Right kidney (tissue), 1 donor: Measurements from ENCODE around the gene TNIP3.
"Not testable (repeated sequence)": the region's sequence is repeated elsewhere in the genome, so short reads cannot be mapped to it uniquely, and the experiment has no call there.

Source experiments
- DNase-seq: peaks from one replicate; pipeline ENCODE4 v3.0.0-alpha.2; 2016

TNIP3 gene

DNA sequence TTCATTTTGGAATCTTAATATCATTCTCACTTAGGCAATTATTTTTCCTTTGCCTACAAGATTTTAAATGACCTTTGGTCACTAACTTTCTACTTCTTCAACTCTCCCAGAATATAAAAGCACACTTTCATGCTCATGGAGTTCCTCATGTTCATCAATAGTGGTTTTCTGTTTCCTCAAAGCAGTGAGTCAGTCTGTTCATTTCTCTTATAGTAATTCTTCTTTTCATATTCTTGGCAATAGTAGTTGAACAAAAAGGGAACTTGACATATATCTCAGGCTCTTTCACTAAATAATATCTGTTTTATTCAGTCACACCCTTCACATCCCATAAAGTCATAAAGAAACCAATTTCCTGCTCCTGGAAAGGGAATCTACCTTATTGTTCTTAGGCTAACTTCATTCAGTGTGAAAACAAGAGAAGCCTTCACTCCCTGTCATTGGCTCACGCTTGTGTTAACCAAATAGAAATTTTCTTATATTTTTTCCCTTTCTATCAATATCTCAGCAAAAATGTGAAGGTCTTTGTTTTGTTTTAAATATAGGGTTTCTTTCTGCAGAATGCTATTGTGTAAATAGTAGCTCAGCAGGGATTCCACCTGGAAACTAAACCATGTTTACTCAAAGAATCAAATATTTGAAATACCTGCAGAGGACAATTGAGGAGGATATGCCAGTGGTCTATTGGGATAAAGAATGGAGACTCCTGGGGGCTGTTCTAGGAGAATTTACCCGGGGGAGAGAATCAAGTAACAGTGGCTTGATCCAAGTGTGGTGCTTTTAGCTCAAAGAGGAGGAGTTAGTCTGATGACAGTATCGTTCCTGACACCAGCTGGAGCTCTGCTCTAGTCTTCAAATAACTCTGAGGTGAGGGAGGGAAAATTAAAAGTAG lies 13.4 kb upstream of the TNIP3 start:
- no peak for DNase-seq

DNA sequence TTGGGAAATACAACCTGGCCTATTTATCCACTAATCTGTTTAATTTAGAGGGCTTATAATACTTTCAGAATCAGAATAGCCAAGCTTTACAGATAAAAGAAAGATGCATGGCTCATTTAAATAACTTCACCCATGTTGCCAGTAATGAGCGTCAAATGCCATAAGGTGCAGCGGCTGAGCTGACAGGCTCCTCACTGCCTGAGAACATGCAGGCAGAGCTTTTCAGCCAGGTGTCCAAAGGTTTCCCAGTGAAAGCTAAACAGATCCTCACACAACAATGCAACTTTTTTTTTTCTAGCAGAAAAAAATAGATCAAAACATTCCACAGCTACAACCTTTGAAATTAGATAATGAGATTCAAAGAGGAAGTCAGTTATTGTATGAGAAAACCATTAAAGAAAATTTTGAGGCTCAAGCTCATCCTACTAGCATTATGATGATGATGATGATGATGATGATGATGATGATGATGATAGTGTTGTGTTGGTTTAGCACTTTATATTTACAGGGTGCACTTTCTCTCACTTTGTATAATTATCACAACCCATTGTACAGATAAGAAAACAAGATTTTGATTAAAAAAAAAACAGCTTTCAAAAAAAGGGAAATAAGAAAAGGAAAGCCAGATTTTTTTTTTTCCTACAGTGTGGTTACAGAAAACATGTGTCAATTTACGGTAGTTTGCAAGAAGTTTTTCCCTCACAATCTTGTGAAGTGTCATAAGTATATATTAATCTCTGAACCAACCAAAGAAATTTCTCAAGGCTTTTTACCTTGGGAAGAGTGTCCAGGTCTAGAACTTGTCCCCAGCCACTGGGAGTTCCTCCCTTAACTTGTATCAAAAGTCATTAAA lies 12.2 kb upstream of the TNIP3 start:
- no peak for DNase-seq

DNA sequence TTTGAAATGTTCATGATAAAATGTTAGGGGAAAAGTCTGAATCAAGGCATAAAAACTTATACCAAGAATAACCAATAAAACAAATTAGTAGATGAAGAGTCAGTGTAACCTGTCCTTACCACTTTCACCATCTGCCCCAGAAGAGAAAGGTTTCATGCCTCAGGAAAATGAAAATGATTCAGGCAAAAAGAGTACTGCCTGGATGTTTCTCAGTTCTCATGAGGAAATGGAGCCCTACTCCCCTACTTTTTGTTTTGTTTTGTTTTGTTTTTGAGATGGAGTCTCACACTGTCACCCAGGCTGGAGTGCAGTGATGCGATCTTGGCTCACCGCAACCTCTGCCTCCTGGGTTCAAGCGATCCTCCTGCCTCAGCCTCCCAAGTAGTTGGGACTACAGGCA lies 7.4 kb upstream of the TNIP3 start:
- DNase-seq, result not testable (repeated sequence)

DNA sequence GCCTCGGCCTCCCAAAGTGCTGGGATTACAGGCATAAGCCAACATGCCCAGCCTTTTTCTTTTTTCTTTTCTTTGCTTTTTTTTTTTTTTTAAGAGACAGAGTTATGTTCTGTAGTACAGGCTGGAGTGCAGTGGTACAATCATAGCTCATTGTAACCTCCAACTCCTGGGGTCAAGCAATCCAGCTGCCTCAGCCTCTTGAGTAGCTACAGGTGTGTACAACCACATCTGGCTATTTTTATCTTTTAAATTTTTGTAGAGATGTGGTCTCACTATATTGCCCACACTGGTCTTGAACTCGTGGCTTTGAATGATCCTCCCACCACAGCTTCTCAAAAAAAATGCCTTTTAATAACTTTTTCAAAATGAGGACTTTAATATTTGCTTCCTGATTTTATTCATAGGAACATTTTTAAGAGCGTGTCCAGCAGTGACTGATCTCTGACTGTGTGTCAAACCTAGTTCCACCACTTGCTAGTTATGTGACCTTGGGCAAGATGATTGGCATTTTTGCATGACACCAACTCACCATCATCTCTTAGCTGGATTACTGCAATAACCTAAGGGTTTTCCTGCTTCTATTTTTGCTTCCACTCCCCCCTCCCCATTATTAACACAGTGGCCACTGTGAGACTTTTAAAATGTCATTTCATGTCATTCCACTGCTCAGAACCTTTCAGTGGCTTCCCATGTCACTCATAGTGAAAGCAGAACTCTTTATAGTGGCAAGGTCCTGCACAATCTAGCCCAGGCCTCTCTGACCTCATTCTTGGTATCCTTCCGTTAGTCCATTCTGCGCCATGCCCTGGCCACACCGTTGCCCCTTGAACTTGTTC lies 4.5 kb upstream of the TNIP3 start:
- no peak for DNase-seq

DNA sequence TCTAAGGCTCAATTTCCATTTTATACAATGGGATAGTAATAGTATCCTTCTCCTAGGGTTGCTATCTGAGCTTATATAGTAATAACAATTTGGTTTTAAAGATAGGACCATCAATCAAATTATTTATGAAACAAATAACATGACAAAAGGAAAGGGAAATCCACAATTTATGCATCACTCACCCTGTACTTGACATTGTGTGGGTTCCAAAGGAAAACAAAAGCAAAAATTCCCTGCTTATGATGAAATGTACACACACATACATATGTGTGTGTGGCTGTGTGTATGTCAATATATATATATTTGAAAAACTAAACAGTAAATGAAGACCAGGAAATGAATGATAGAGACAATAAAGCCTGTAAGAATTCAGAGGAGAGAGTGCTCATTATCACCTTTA lies 2.9 kb upstream of the TNIP3 start:
- no peak for DNase-seq

DNA sequence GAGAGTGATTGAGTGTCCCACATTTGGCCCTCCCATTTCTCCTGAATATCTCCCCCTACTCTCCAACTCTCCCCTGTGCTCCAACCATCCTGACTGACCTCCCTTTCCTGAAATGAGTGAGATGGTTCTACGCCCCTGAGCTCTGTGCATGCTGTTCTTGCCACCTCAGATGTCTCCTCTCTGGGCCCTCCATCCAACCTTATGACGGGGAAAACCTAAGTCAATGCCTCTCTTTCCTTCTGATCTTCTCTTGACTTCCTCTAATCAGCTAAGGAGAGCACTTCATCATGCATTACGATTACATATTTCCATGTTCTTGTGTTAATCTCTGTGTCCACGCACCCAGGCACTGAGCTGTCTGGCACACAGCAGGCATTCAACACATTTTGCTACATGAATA lies 1.1 kb upstream of the TNIP3 start:
- DNase-seq, result no peak

DNA sequence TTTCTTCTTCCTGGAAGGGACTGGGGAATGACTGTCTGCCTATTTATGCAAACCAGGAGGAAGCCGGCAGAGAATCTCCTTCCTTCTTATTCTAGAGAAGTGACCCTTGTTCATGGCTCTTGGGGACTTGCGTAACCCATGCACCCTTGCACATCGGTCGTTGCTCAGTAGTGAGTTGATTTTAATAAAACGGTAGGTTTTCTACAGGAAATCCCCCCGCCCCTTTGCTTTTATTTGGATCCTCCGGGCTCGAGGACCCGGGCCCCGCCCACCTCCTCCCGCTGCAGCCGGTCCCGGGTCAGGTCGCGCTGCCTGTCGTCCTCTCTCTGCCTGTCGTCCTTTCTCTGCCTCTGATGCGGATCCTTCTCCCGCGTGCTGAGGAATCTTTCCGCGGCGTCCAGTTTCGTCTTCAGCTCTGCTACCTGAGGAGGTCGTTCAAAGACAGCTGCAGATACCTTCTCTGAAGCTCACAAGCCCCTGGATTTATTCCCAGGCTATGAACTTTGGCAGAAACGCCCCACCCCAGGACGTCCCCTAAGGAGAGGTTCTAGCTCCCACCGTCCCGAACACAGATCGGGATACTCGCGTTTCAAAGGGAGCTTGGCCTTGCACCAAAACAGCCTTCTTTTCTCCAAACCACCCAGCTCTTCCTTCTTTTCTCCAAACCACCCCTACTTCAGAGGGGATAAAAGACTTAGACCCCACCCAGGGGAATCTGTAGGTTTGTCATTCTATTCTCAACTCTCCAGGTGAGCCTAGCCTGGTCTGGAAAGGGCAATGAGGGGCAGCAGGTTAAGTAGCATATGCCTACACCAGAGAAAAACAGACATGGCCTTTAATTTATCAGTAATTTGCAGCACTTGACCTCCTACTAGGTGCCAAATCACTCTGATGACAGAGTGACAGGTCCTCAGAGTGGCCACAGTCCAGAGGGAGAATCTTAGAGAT lies 7.0 kb downstream of the TNIP3 start:
- peak; percentile 52 for DNase-seq

DNA sequence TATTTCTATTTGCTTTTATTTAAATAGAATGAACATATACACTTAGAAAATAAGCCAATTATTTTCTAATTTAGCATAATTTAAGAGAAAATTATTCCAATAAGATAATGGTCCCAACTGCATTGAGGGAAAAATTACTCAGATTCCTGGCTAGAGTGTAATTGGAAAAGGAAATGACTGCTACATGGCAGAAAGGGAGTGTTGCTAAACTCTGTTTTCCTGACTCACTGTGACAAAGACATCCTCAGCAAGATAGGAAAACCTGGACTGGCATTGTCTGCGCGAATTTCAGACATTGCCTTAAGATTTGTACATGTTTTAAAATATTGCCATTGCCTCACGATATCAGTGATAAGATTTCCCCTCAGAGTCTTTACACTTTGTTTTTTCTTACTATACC lies 8.2 kb downstream of the TNIP3 start:
- DNase-seq, result peak; percentile 2

DNA sequence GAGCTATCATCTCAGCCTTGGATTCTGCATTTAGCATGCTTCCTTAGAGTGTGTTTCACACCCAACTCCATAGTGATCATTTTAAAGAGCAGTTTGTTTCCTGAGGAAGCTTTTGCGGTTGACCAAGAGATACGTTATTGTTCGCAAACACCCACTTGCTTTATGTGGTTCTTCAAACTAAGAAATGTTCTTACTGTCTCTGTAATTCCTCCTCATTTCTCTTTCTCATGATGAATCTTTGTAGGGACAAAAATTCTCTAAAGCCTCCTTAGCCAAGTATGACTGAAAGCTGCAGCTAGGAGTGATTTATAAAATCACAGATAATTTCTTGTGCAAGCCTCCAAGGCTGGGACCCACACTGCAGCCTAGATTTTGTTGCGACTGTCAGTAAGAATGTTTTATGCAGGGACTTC lies 10.0 kb downstream of the TNIP3 start:
- no peak for DNase-seq

DNA sequence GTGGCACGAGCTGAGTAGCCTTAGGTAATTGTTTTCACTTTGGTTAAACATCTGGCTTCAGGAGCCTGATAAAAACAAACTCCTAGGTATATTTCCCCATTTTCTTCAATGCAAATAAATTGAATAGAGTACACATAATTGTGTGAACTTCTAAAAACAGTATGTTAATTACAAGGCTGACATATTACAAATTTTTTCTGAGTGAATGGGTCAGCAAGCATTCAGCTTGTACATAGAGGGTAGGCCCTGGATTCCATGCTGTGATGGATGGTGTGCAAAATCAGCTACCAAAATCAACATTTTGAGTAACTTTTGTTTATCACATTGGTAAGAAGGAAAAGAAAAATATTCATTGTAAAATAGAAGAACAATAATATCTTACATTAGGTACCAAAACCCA lies 12.2 kb downstream of the TNIP3 start:
- DNase-seq, result no peak

DNA sequence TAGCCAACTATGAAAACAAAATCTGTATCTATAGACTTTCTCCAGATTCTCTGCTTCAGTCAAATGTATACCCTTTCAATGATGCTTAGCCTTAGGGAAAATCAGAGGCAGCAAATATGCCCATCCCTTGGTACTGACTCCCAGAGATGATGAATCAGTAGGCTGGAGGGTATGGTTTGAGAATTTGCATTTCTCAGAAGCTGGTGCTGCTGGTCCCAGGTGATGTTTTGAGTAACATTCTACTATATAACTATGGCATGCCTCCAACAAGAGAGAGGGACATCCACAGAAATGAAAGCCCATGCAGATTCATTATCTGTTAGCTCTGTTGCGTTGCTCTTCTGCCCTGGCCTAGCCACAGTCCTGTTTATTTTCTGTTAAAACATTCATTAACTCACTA lies 13.6 kb downstream of the TNIP3 start:
- no peak for DNase-seq

DNA sequence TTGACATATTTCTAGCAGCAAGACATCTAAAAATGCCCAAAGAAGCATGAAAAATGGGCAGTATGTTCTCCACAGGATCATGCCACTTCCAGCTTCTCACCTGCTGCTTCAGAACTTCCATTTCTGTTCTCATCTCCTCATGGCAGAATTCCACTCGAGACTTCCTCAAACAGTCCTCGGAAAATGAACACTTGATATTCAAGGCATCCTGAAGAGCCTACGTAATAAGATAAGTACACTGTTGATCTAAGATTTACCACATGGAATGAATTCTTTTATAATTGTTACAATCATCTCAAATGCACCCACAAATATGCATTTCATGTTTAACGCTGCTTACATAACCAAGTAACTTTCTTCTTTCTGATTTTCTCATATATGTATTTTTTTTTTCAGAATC lies 14.1 kb downstream of the TNIP3 start:
- DNase-seq, result no peak

DNA sequence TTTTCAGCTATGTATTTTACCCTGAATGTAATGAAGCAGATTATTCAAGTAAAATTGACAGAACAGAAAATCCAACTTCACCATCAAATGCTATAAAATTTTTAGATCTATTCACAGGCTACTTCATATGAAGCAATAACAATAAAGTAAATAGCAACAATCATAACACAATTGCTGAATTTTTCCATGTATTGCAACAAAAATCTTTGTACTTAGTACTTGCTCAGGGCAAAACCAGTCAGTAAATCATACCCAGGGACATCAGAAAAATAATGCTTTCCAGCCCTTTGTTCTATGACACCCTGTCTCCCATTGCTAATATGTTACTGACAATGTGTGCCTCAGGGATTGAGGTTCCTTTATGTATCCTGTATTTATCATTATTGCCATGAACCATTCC lies 15.5 kb downstream of the TNIP3 start:
- no peak for DNase-seq

DNA sequence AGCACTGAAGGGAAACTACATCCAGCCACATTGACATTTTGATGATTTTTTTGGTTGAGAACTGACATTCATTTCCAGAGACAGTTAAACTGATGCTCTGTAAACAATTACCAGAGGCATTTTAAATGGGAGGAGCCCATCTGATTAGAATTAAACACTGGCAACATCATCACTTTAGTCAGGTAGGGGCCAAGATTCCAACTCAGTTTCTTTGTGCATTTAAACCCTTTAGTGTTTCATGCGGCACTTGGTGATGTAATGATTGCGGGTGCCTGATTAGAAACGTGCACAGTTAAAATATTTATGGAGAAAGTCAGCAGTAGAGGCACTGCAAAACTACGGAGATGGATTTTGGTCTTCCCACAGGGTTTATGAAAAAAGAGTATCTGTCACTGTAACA lies 16.1 kb downstream of the TNIP3 start:
- DNase-seq, result no peak

DNA sequence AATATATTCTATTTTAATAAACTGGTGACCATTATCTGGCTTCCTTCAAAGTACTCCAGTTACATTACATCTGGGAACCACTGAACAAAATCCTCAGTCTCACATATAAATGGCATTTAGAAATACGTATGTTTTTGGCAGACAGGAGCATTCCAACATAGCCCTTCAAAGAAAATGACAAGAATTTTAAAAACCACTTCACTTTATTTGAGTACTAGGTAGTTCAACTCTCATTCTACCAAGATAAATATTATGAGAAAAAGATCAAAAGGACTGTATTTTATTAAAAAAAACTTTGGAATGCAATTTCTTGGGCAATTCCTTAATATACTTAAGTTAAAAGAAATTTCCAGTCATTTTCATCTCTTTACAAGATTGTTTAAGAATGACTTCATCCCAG lies 17.6 kb downstream of the TNIP3 start:
- no peak for DNase-seq

DNA sequence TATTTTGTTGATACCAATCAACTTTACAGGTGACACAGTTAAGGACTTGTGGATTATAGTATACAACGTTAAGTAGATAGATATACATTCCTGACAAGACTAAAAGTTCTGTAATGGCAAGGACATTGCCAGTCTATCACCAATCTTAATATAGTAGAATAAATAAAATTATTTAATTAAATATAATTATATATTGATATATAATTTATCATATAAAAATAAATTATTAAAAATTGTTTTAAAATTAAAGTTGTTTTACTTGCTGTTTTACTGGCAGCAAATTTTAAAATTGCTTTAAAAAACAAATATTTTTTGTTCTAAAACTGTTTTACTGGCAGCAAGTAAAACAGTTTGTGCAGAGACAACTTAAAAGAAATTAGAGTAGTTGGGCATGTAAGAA lies 18.7 kb downstream of the TNIP3 start:
- no peak for DNase-seq

DNA sequence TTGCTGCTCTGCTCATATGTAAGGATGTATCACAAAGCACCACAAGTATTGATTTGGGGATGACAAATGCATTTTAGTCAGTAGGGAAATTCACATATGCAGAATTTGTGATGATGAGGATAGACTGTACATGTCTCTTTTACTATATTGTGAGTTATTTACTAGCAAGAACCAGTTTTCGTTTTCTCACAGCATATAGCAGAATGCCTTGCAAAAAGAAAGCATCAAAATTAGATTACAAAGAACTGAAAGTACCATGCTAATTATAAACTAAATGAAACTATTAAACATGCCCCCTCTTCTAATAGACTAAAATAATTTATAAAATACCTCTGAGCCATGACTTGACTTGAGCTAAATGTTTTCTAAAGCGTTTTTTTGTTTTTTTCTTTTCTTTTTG lies 20.1 kb downstream of the TNIP3 start:
- DNase-seq, result no peak

DNA sequence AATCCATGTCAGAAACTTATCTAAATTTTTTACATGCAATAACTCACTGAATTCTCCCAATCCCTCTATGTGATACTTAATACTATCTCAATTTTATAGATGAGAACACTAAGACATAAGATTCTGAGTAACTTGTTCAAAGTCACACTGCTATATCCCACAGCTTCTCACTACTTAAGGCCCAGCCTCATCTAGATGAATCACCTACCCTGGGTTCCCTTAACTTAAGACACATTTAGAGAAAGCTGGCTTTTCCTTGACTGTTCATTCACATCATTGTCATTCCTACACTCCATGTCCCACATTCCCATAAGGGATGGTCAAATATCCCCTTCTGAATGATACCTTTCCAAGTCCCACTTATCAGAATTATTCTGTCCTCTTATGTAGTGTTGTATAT lies 21.0 kb downstream of the TNIP3 start:
- DNase-seq, result no peak

DNA sequence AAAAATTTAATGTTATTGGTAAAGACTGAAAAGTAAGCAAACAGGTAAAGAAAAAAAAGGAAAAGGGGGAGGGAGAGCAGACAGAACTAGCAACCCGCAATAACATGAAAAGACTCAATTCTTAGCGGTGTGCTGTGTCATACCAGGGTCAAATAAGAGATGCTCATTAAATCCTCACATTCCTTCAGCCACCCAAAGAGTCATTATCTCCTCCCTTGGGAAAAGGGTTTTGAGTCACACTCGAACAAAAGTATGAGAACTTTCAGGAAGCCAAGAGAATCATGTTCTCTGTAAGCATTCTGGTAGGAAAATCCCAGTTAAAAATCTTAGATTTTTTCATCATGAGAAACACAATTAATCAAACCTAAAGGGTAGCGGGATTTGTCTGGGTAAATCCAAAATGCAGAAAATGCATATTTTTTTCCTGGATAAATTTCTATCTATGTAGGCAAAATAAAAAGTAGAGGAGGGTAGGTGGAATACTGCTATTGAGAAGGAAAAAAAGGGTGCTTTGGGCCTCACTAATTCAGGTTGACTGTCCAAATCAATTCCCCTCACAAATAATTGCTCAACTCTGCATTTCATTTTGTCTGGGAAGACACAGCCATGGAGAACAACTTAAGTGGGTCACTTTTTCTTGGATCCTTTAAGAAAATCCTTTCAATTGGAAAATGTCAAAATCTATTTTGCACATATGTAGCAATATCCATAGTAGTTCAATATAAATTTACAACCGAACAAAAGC lies 23.2 kb downstream of the TNIP3 start:
- DNase-seq, result no peak

DNA sequence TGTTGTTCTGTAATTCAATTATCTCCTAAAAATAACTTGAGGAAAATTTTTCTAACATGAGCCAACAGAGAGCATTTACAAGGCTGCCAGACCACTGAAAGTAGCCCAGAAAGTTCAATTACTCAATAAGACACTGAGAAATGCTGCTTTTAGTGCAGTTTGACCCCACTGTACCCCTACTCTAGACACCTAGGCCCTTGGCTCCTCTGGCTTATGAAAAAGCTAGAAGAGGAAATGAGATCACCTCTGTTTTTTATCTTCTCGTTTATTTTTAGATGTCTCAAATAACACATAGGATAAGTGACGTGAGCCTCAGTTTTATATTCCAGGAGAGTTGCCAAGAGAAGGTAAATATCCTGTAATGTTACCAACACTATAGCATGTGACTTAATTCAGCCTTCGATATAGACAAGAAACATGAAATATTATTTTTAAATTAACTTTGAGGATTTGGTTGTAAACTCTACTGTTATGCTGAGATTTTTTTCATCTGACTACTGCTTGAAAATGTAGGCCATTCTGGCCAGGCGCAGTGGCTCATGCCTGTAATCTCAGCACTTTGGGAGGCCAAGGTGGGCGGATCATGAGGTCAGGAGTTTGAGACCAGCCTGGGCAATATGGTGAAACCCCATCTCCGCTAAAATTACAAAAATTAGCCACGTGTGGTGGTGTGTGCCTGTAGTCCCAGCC lies 24.4 kb downstream of the TNIP3 start:
- DNase-seq, result no peak
